CD4-positive, alpha-beta T cell (primary cell): Measurements from ENCODE around the gene SPNS3. TPM values are rescaled to one million over a fixed set of nuclear protein-coding genes. Genes with fewer than 3 reads are reported as not detected.

Experiments
- ATAC-seq: fragments of 200-7000 bp; cut with Tn5 transposase; one replicate; pipeline ENCODE4 v1.10.0; 2022; ENCODE audit warnings: mild to moderate bottlenecking; ENCODE audit not compliant: poor library complexity
- CTCF ChIA-PET: fragments of 350-600 bp; sonication (Branson Sonifier 250); formaldehyde crosslinking; loops from one replicate; lab custom pipeline; 2021; ENCODE audit warnings: antibody characterized with exemption, inconsistent platforms; lab: Charles Lee
- POLR2A ChIA-PET: fragments of 350-600 bp; sonication (Branson Sonifier 250); formaldehyde crosslinking; loops from one replicate; lab custom pipeline; 2021; ENCODE audit warnings: antibody characterized with exemption, inconsistent platforms; lab: Charles Lee
- DNase-seq, 14 experiments: peaks; one replicate each; pipeline ENCODE4 v3.0.0-alpha.2; 2013 to 2020; ENCODE audit warnings: mixed read lengths in 2 of 14
- H3K27ac ChIP-seq, 2 donors: one replicate each; pipeline versions ENCODE4 v1.5.1 to v1.7.0; 2013; ENCODE audit warnings: low read length in 2 of 2, low read depth in 1 of 2, mild to moderate bottlenecking in 1 of 2
- H3K27me3 ChIP-seq, 2 experiments: 1 replicate in 1 of 2; 2 replicates in 1 of 2; pipeline versions ENCODE4 v1.6.1 to v1.7.0; 2013; ENCODE audit warnings: low read length in 2 of 2, control low read depth in 1 of 2, mild to moderate bottlenecking in 1 of 2, moderate library complexity in 1 of 2; ENCODE audit not compliant: insufficient read depth in 2 of 2, control insufficient read depth in 1 of 2
- H3K36me3 ChIP-seq: one replicate; pipeline ENCODE4 v1.6.1; 2013; ENCODE audit warnings: low read length, control low read depth; ENCODE audit not compliant: insufficient read depth
- H3K4me1 ChIP-seq: one replicate; pipeline ENCODE4 v1.6.1; 2013; ENCODE audit warnings: low read length, control low read depth; ENCODE audit not compliant: insufficient read depth
- H3K4me3 ChIP-seq: one replicate; pipeline ENCODE4 v1.5.1; 2013; ENCODE audit warnings: mild to moderate bottlenecking, low read length, moderate library complexity
- H3K9me3 ChIP-seq, 2 experiments: 1 replicate in 1 of 2; 2 replicates in 1 of 2; pipeline versions ENCODE4 v1.6.1 to v1.7.0; 2013; ENCODE audit warnings: low read length in 2 of 2, mild to moderate bottlenecking in 2 of 2, control low read depth in 1 of 2, moderate library complexity in 1 of 2; ENCODE audit not compliant: control insufficient read depth in 1 of 2, insufficient read depth in 1 of 2
- H3K27ac Mint-ChIP-seq: one replicate; pipeline ENCODE4 v1.8.0; 2020; ENCODE audit warnings: mixed read lengths
- H3K27me3 Mint-ChIP-seq: one replicate; pipeline ENCODE4 v1.8.0; 2021; ENCODE audit warnings: mixed read lengths
- H3K36me3 Mint-ChIP-seq: one replicate; pipeline ENCODE4 v1.8.0; 2021; ENCODE audit warnings: low read depth, mixed read lengths
- H3K4me1 Mint-ChIP-seq: one replicate; pipeline ENCODE4 v1.8.0; 2021; ENCODE audit warnings: low read depth, mixed read lengths
- H3K4me3 Mint-ChIP-seq: one replicate; pipeline ENCODE4 v1.8.0; 2020; ENCODE audit warnings: mild to moderate bottlenecking, mixed read lengths
- H3K9me3 Mint-ChIP-seq: one replicate; pipeline ENCODE4 v1.8.0; 2020; ENCODE audit warnings: mixed read lengths
- intact Hi-C, 2 experiments: fragments of 100-400 bp; cut with DNase I in 1 of 2; cut with micrococcal nuclease in 1 of 2; formaldehyde crosslinking; loops; one replicate each; pipeline versions ENCODE4 v1.15.1 to v1.9.0; 2023 to 2025; cut with DNase I, micrococcal nuclease
- total RNA-seq, 174 experiments: library from RNA in 2 of 174; stranded (reverse) in 2 of 174; gene quantifications; one replicate each; pipeline ENCODE4 v1.2.3 and lab custom pipeline; 2021 to 2026
- TF ChIP-seq, protein P1 (sequence below): fragments of 200-600 bp; IDR thresholded peaks from one replicate; pipeline ENCODE4 v1.8.0; 2022; ENCODE audit warnings: antibody characterized with exemption, mild to moderate bottlenecking

SPNS3 gene
- total RNA-seq, 2 experiments from 2014 or later = 2.3 to 2.5 TPM

DNA sequence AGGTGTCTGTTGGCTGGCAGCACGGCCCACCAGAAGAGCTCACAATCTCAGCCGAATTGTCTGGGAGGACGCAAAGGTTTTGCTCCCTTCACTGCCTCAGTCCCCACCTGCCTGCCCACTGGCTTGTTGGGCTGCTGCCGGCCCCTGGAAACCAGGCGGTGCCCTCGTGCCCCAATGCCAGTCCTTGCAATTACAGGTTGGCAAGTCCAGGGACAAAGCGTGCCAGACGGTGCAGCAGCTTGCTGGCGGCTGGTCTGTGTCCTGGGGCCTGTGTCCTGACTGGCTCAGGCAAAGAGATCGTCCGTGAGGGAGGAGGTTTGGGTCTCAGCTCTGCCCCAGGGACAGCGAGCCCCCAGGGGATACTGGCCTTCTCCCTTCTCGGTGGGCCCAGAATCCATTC, 40.4 kb downstream of the SPNS3 start:
- H3K27me3 ChIP-seq = no peaks in the 10 kb centered on the region
- no peak overlapping the region for H3K27ac ChIP-seq
- H3K4me1 ChIP-seq = no peaks in the 10 kb centered on the region
- H3K27me3 Mint-ChIP-seq = no peaks in the 10 kb centered on the region
- CTCF ChIA-PET = no interaction called here
- H3K9me3 ChIP-seq = no peaks in the 10 kb centered on the region
- H3K36me3 ChIP-seq = no peaks in the 10 kb centered on the region
- ATAC-seq (no peak), DNase-seq (no peak)
- H3K9me3 Mint-ChIP-seq = no peaks in the 10 kb centered on the region
- TF ChIP-seq, protein P1, sequence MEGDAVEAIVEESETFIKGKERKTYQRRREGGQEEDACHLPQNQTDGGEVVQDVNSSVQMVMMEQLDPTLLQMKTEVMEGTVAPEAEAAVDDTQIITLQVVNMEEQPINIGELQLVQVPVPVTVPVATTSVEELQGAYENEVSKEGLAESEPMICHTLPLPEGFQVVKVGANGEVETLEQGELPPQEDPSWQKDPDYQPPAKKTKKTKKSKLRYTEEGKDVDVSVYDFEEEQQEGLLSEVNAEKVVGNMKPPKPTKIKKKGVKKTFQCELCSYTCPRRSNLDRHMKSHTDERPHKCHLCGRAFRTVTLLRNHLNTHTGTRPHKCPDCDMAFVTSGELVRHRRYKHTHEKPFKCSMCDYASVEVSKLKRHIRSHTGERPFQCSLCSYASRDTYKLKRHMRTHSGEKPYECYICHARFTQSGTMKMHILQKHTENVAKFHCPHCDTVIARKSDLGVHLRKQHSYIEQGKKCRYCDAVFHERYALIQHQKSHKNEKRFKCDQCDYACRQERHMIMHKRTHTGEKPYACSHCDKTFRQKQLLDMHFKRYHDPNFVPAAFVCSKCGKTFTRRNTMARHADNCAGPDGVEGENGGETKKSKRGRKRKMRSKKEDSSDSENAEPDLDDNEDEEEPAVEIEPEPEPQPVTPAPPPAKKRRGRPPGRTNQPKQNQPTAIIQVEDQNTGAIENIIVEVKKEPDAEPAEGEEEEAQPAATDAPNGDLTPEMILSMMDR = no peak
- no peaks in the 10 kb centered on the region for H3K4me1 Mint-ChIP-seq
- H3K36me3 Mint-ChIP-seq = no peaks in the 10 kb centered on the region
- H3K4me3 Mint-ChIP-seq = no peak overlapping the region
- H3K4me3 ChIP-seq = no peak overlapping the region
- POLR2A ChIA-PET = no interaction called here
- no peak overlapping the region for H3K27ac Mint-ChIP-seq
- intact Hi-C loops = no loop called here

DNA sequence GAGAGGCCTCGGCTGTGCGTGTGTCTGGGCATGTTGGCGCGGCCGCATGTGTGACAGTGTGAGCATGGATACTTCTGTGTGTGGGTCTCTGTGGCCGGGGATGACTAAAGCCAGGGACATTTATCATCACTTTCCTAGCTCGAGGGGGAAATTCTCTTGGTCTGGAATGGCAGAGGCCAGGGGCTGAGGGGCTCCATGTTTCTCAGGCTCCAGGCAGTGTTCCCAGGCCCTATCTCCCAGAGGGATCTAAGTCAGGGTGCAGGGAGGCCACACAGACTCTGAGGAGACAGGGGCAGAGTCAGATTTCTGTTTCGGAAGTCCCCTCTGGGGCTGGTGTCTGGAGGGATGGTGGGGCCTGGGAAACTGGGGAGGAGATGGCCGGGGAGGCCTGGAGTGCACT, 41.3 kb downstream of the SPNS3 start:
- POLR2A ChIA-PET = no interaction called here

DNA sequence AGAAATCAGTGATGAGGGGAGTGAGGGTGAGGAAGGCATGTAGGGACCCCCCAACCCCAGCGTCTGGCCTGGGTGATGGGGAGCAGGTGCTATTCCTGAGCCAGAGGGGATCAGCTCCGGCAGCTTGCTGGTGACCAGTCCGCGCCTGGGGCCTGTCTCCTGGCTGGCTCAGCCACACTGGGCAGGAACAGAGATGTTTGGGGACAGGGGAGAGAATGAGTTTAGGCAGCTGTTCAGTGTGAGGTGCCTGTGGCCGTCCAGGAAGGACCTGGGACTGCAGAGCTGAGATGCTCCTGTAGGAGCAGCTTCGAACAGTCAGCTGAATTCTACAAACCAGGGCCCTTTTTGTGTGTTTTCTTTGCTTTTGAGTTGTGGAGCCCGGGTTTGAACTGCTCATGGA, 41.7 kb downstream of the SPNS3 start:
- Histone ChIP-seq H3K4me3 (no peak overlapping the region), H3K4me1 (peaks cover 6% of the 10 kb centered on the region), H3K9me3 (no peaks in the 10 kb centered on the region), H3K36me3 (no peaks in the 10 kb centered on the region), H3K27me3 (no peaks in the 10 kb centered on the region), H3K27ac (no peak overlapping the region)
- Mint-ChIP-seq H3K36me3 (no peaks in the 10 kb centered on the region), H3K4me3 (no peak overlapping the region), H3K4me1 (peaks cover 4% of the 10 kb centered on the region), H3K27me3 (no peaks in the 10 kb centered on the region), H3K27ac (no peak overlapping the region), H3K9me3 (no peaks in the 10 kb centered on the region)
- CTCF ChIA-PET = no interaction called here
- ATAC-seq (no peak), DNase-seq (no peak)
- intact Hi-C loops = no loop called here
- TF ChIP-seq, protein P1 = no peak
- POLR2A ChIA-PET = no interaction called here

More for the DNA sequence above, 41.3 kb downstream of the SPNS3 start:
- Mint-ChIP-seq H3K27me3 (no peaks in the 10 kb centered on the region), H3K4me3 (no peak overlapping the region), H3K9me3 (no peaks in the 10 kb centered on the region), H3K36me3 (no peaks in the 10 kb centered on the region), H3K27ac (no peak overlapping the region), H3K4me1 (no peaks in the 10 kb centered on the region)
- no peak for ATAC-seq
- DNase-seq = no peak
- Histone ChIP-seq H3K27ac (no peak overlapping the region), H3K27me3 (no peaks in the 10 kb centered on the region), H3K4me1 (peaks cover 2% of the 10 kb centered on the region), H3K36me3 (no peaks in the 10 kb centered on the region), H3K4me3 (no peak overlapping the region), H3K9me3 (no peaks in the 10 kb centered on the region)
- intact Hi-C loops = no loop called here
- TF ChIP-seq, protein P1 = no peak
- CTCF ChIA-PET = no interaction called here
